NCI-H2029 treated with DMSO at 0.1 percent for 48 hours (cell line): ENCODE data around the gene EML2.
"Not testable (repeated sequence)": the region's sequence is repeated elsewhere in the genome, so short reads cannot be mapped to it uniquely, and the experiment has no call there.

ENCODE experiments used
- DNase-seq: peaks from one replicate; lab custom pipeline; 2025; lab: John Stamatoyannopoulos, UW

The EML2 gene

DNA sequence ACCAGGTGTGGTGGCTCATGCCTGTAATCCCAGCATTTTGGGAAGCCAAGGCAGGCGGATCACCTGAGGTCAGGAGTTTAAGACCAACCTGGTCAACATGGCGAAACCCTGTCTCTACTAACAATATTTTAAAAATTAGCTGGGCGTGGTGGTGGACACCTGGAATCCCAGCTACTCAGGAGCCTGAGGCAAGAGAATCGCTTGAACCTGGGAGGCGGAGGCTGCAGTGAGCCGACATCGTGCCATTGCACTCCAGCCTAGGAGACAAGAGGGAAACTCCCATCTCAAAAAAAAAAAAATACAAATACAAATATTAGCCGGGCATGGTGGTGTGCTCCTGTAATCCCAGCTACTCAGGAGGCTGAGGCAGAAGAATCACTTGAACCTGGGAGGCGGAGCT is 24.1 kb downstream of the EML2 start:
- DNase-seq: not testable (repeated sequence)

DNA sequence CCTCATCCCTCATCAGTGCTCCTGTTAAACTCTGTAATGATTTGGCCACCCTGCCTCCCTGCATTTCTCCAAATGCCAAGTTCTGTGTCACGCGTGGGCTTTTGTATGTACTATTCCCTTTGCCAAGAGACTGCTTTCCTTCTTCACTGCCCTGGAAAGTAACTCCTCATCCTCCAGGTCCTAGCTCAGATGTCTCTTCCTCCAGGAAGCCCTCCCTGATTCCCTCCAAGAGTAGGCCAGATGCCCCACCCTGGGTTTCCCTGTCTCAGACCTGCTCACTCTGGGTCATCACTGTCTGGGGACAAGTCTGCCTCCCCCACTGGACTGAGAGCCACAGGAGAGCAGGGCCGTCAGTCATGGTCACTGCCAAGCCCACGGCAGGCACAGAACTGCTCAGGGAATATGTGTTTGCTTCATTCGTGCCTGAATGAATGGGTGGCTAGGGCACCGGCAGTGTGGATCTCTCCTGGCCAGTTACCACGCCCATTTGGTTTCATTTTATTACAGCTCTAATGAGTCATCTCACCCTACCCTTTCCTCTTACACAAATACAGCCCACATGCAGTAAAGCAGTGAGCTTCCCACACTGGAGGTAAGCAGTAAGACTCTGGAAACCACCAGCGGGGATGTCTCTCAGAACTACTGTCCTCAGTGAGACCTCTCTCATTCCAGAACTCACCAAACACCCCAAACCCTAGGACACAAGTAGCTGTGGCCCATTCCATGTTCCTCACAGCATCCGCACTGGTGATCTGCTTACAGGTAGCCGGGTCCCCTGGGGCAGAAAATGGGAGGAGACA is 25.1 kb downstream of the EML2 start:
- DNase-seq: no peak

DNA sequence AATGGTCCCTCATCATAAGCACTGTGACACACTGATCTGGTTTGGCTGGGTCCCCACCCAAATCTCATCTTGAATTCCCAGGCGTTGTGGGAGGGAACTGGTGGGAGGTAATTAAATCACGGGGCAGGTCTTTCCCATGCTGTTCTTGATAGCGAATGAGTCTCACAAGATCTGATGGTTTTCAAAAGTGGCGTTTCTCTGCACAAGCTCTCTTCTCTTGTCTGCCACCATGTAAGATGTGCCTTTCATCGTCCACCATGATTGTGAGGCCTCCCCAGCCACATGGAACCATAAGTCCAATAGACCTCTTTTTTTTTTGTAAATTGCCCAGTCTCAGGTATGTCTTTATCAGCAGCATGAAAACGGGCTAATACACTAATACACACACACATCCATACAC is 30.2 kb downstream of the EML2 start:
- DNase-seq: no peak

DNA sequence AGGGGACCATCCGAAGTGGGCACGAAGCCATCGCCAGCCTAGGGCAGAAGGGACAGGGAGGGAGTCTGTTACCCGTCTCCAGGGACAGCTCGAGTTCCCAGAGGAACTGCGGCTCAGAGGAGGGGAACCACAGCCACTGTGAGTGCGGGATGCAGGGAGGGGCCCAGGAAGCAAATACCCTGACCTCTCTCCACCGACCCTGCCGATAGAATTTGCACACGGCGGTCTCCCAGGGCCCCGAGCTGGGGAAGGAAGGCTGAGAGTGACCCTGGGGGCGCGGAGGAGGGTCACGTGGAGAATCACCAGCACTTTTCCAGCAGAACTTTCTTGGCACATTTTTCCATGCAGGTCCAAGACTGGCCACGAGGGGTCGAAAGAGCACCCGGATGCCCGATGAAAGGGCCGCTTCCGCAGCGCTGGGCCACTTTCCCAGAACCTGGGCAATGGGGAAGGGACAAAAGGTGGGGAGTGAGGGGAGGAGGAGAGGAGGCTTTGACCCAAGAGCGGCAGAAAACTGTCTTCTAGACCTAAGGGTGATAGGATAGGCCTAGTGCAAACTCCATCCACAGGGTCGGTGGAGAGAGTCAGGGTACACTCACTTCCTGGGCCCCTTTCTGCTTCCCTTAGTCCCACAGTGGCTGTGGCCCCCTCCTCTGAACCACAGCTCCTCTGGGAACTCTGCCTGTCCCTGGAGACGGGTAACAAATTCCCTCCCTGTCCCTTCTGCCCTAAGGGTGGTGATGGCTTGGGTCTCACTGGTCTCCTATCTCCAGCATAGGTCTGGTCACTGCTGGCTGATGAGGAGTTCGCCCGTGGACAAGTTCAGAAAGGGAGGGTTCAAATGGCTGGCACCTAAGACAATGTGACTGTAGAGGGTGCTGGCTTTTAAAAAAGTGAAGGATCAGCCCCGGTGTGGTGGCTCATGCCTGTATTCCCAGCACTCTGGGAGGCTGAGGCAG is 31.8 kb downstream of the EML2 start:
- no peak for DNase-seq

DNA sequence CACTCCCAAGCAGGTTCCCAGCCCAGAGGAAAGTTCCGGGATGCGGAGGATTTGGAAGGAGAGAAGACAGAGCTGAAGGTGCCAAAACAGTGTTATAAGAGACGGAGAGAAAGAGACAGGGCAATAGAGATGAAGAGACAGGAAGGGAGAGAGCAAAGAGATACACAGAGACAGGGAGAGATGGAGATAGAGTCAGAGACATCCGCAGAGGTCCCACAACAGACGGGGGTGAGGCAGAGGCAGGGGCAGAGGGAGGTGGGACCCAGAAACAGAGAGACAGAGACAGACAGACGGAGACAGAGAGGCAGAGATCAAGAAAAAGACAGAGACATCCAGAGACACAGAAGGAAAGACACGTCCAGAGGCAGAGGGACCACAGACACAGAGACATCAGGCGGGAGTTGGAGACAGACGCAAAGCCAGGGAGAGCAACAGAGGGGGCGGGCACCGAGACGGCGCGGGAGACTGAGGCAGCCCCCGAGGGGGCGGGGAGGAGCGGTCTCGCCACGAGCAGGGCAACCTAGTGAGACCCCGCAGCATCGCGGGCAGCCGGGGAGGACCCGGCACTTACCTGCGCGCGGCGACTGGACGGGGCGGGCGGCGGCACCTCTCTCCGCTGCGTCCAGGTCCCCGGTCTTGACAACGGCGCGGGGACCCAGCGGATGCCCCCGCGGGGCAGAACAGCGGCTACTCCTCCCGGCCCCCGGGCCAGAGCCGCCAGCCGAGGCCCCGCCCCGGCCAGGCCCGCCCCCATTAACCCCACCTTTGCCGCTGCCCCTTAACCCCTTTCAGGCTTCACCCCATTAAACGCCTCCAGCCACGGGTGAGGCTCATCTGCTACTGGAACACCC is 37.4 kb downstream of the EML2 start, which contains the start of gene GPR4:
TSS of gene GPR4 (minus strand) at position 689 of the 851 bp plus-strand sequence. CDS start 10,346 bp downstream, outside the sequence.
- no peak for DNase-seq

GRCh38 chr19:45601115-45601514 is 38.1 kb downstream of the EML2 start:
- DNase-seq: no peak

DNA sequence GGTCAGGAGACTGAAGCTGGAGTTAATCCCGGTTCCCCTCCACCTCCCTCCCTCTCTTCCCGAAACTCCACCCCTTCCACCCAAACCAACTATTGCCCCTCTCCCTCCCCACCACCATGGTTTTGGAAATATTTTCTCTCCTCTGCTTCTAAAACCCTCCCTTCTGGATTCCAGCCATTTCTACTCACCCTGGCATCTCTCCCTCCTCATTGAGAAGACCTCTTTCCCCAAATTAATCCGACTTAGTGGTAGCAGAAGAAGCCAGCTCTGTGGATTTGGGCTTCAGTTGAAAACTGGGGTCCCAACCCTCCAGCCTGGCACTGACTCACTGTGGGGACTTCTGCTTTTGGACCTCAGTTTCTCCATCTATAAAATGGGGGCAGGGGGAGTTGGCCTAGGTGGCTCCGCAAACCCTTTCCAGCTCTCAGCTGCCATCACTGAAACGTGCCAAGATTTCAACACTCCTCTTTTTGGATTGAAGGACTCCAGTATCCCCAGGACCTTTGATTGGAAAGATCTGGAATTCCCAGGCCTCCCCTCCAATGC is 38.8 kb downstream of the EML2 start:
- DNase-seq: no peak

GRCh38 chr19:45599286-45599685 is 39.9 kb downstream of the EML2 start:
- no peak for DNase-seq

GRCh38 chr19:45598267-45599001 is 40.8 kb downstream of the EML2 start:
- DNase-seq: no peak

- no peak for DNase-seq
Observed at GRCh38 chr19:45597425-45598111, 41.6 kb downstream of the EML2 start.

DNA sequence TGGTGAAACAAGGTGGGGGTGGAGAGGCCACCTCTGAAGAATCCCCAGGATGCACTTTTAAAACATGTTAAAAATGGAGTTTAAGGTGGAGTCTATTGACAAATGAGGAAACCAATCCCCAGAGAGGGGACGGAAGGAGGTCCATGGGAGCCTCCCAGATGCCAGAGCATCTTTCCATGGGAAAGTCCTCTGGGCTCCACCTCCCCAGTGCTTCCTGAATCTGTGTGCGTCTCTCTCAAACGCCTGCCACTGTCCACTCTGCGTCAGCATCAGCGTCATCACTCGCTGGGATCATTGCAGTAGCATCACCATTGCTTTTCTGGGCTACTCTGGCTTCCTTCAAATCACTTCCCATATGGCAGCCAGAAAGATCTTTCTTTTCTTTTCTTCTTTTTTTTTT is 43.4 kb downstream of the EML2 start:
- no peak for DNase-seq

- no peak for DNase-seq
Observed at GRCh38 chr19:45593520-45593919, 45.7 kb downstream of the EML2 start.

DNA sequence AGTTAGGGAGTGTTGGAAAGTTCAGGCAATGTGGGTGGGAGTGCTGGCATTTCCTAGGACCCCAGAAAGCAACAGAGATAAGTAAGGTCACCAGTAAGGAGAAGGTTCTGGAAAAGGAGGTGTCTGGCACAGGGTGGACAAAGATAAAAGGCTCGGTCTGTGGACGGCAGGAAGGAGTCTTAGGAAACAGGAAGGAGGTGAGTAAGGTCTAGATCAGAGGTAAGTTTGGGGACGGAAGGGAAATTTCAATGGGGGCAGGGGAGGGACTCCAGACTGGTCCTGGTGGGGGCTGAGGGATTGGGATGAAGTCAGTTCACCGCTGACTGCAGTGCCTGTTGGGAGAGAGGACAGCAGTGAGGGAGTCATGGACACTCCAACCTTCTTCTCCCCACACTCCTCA is 46.8 kb downstream of the EML2 start:
- DNase-seq: no peak

DNA sequence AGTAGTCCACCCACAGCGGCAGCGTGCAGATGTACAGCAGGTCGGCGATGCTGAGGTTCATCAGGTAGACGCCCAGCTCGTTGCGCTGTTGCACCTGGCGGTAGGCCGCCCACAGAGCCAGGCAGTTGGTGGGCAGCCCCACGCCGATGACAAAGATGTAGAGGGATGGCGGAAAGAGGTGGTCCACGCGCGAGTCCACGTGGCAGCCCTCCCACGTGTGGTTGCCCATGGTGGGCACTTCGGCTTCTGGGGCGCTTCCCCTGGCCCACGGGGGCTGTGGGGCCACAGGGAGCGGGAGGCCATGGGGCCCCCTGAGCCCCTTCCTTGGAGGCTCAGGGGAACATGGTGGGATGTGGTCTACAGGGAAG is 47.6 kb downstream of the EML2 start:
- no peak for DNase-seq

DNA sequence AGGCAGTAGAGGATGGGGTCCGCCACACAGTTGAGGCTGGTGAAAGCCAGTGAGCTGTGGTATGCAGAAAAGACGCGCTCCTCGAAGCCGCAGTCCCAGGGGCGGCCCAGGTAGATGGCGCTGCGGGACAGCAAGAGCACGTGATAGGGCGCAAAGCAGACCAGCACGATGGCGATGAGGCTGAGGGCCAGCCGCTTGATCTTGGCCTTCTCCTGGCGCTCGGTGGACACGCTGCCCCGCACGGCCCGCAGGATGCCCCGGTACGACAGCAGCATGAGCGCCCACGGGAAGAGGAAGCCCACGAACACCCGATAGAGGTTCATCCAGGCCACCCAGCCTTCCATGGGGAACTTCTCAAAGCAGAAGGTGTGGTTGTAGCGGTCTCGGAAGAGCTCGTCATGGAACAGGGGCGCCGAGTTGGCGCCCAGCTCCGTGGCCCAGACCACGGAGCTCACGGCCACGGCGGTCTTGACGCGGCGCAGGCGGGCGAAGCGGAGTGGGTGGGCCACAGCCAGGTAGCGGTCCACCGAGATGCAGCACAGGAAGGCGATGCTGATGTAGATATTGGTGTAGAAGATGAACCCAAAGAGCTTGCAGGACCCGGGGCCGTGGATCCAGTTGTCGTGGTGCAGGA is 48.1 kb downstream of the EML2 start:
- DNase-seq: no peak

DNA sequence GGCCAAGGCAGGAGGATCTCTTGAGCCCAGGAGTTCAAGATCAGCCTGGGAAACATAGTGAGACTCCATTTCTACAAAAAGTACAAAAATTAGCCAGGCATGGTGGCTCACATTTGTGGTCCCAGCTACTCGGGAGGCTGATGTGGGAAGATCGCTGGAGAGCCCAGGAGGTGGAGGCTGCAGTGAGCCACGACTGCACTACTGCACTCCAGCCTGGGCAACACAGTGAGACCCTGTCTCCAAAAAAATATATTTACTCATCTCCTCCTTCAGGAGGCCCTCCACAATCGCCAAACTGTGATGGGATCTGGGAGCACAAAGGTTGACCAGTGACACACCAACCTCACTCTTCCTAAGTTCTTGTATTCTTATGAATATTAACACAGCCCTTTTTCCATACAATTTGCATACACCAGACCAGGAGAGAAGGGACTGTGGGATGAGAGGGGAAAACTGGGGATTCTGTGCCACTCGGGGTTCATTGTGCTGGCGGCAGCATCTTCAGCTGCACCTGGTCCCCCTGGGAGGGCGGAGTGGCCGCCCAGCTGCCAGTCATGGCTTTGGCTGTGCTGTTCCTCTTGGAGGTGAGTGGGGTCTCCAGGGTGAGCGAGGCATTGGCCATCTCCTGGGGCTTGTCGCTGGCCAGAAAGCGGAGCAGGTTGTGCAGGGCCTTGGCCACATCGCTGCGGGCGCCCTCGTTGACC is 48.7 kb downstream of the EML2 start:
- DNase-seq: no peak

GRCh38 chr19:45589768-45590167 is 49.4 kb downstream of the EML2 start:
- DNase-seq: no peak

- no peak for DNase-seq
Observed at GRCh38 chr19:45587873-45588272, 51.3 kb downstream of the EML2 start.

- no peak for DNase-seq
Observed at GRCh38 chr19:45585158-45585577, 54.0 kb downstream of the EML2 start.
